ENCODE measurements around the gene GALNT11. TPM values are rescaled to one million over a fixed set of nuclear protein-coding genes. Genes with fewer than 3 reads are reported as not detected.

The GALNT11 gene
- total and polyA plus RNA-seq, 2 experiments from 2014 or later: 42.0 to 49.1 TPM

- DNase-seq: no peak
- Histone ChIP-seq H3K36me3 (ENCODE audit: low read depth) (peaks cover 61% of the 10 kb centered on the region), H3K27ac (no peak overlapping the region), H3K4me2 (ENCODE audit: unreplicated experiment) (no peak overlapping the region), H3F3A (ENCODE audit: insufficient read depth) (no peaks in the 10 kb centered on the region), H3K4me3 (no peak overlapping the region), H2AFZ (no peak overlapping the region), H3K79me2 (ENCODE audit: insufficient read depth) (no peaks in the 10 kb centered on the region), H3K9ac (no peak overlapping the region), H3K27me3 (replicated peaks; ENCODE audit: insufficient read depth) (no peaks in the 10 kb centered on the region), H3K9me2 (ENCODE audit: insufficient read depth) (no peaks in the 10 kb centered on the region), H4K20me1 (ENCODE audit: insufficient read depth) (no peaks in the 10 kb centered on the region), H3K9me3 (ENCODE audit: low read depth) (no peaks in the 10 kb centered on the region), H3K4me1 (ENCODE audit: insufficient read depth) (no peaks in the 10 kb centered on the region)
- TF ChIP-seq EZH2 (IDR thresholded peaks at IDR 0.05; ENCODE audit: insufficient read depth, poor library complexity, severe bottlenecking): no peak
- no peak for TF ChIP-seq EZH2phosphoT487 (IDR thresholded peaks at IDR 0.05; ENCODE audit: insufficient read depth, low read depth)
- WGBS, 2 experiments (ENCODE audit: low coverage in 1 of 2, low lambda C conversion rate in 2 of 2, missing lambda C conversion rate in 2 of 2): 80 to 81% methylated on average over 6 of the region's 6 CpGs
- in situ Hi-C loops (cut with MboI): no loop called here
These were observed 136.8 kb downstream of the GALNT11 start for GRCh38 chr7:152162287-152162686.

Small RNA genes lying within 50 kb of the gene (small RNA-seq; reads per million reads assigned to genes)
- gene RF00017 (ENCODE audit: low read depth, low replicate concordance): not detected

Other genes with a start within 250 kb of the GALNT11 start
- gene PRKAG2, start 148.6 kb upstream of the GALNT11 start, total RNA-seq (2014; rRNA removed; shearing (Covaris generic)): 11.5 and 19.5 TPM in 2 replicates
- 17.0 and 18.2 TPM in 2 replicates for gene PRKAG2, start 148.6 kb upstream of the GALNT11 start, polyA plus RNA-seq (2016; fragmentation: Nextera tagmentation; extraction: Ambion mirVana)
- not detected in 2 replicates for gene GALNTL5, start 69.2 kb upstream of the GALNT11 start, total RNA-seq (2014; rRNA removed; shearing (Covaris generic))
- not detected in 2 replicates for gene GALNTL5, start 69.2 kb upstream of the GALNT11 start, polyA plus RNA-seq (2016; fragmentation: Nextera tagmentation; extraction: Ambion mirVana)